DOHH2 (cell line): ENCODE data around the gene RPS6KA3.

Source experiments
- H3F3A ChIP-seq: fragments of 200-600 bp; sonication (generic), shearing (Covaris generic); 2 replicates; pipeline ENCODE4 v1.6.0; 2016; ENCODE audit warnings: antibody characterized with exemption, mild to moderate bottlenecking; ENCODE audit not compliant: control insufficient read depth, insufficient read depth
- H3K27ac ChIP-seq: fragments of 200-600 bp; sonication (generic); 2 replicates; pipeline ENCODE4 v1.5.1; 2014; ENCODE audit warnings: low read depth, mild to moderate bottlenecking, low read length, moderate library complexity
- H3K27me3 ChIP-seq: fragments of 200-600 bp; sonication (generic); 2 replicates; pipeline ENCODE4 v1.6.1; 2014; ENCODE audit warnings: mild to moderate bottlenecking, low read length, mixed read lengths; ENCODE audit not compliant: control insufficient read depth
- H3K36me3 ChIP-seq: fragments of 200-600 bp; sonication (generic); 2 replicates; pipeline ENCODE4 v1.6.1; 2014; ENCODE audit warnings: mild to moderate bottlenecking, low read length, moderate library complexity, mixed read lengths; ENCODE audit not compliant: control insufficient read depth
- H3K4me1 ChIP-seq: fragments of 200-600 bp; sonication (generic); 2 replicates; pipeline ENCODE4 v1.6.1; 2014; ENCODE audit warnings: mild to moderate bottlenecking, low read length, mixed read lengths; ENCODE audit not compliant: control insufficient read depth
- H3K4me2 ChIP-seq: fragments of 200-600 bp; sonication (generic); 2 replicates; pipeline ENCODE4 v1.6.0; 2014; ENCODE audit warnings: mild to moderate bottlenecking, low read length, moderate library complexity
- H3K4me3 ChIP-seq: fragments of 200-600 bp; sonication (generic); 2 replicates; pipeline ENCODE4 v1.5.1; 2014; ENCODE audit warnings: mild to moderate bottlenecking, low read length, mixed read lengths
- H3K79me2 ChIP-seq: fragments of 200-600 bp; sonication (generic); 2 replicates; pipeline ENCODE4 v1.6.1; 2014; ENCODE audit warnings: mild to moderate bottlenecking, low read length, mixed read lengths; ENCODE audit not compliant: control insufficient read depth
- H3K9me2 ChIP-seq: fragments of 200-600 bp; sonication (generic); replicated peaks from 2 replicates; pipeline ENCODE4 v1.6.1; 2014; ENCODE audit warnings: mild to moderate bottlenecking, low read length, mixed read lengths; ENCODE audit not compliant: control insufficient read depth
- H3K9me3 ChIP-seq: fragments of 200-600 bp; sonication (generic); 2 replicates; pipeline ENCODE4 v1.6.1; 2014; ENCODE audit warnings: antibody characterized with exemption, low read length, mixed read lengths; ENCODE audit not compliant: control insufficient read depth, insufficient read depth
- H4K20me1 ChIP-seq: fragments of 200-600 bp; sonication (generic); 2 replicates; pipeline ENCODE4 v1.6.0; 2014; ENCODE audit warnings: low read depth, mild to moderate bottlenecking, antibody characterized with exemption, low read length, moderate library complexity; ENCODE audit not compliant: control insufficient read depth, insufficient read depth
- CTCF ChIP-seq: fragments of 200-600 bp; sonication (generic); IDR thresholded peaks from one replicate; pipeline ENCODE4 v1.5.1; 2014; ENCODE audit warnings: antibody characterized with exemption, mild to moderate bottlenecking, low read depth, low read length; ENCODE audit not compliant: poor library complexity, severe bottlenecking
- EZH2phosphoT487 ChIP-seq: fragments of 200-600 bp; sonication (generic); IDR thresholded peaks from 2 replicates; pipeline ENCODE4 v1.6.1; 2017; ENCODE audit warnings: borderline replicate concordance, mild to moderate bottlenecking, antibody characterized with exemption, low read length, moderate library complexity, mixed read lengths

The RPS6KA3 gene

GRCh38 chrX:20112022-20112774 lies 154.5 kb downstream of the RPS6KA3 start:
- no peaks in the 10 kb centered on the region for H4K20me1 ChIP-seq

GRCh38 chrX:20111271-20111670 lies 155.4 kb downstream of the RPS6KA3 start:
- TF ChIP-seq EZH2phosphoT487 (no peak), CTCF (no peak)
- Histone ChIP-seq H3K79me2 (no peaks in the 10 kb centered on the region), H3K4me3 (no peak overlapping the region), H3K9me2 (no peaks in the 10 kb centered on the region), H3K9me3 (no peaks in the 10 kb centered on the region), H3F3A (no peaks in the 10 kb centered on the region), H3K4me2 (no peak overlapping the region), H3K36me3 (no peaks in the 10 kb centered on the region), H3K4me1 (no peaks in the 10 kb centered on the region), H4K20me1 (no peaks in the 10 kb centered on the region), H3K27me3 (no peaks in the 10 kb centered on the region), H3K27ac (no peak overlapping the region)

More at GRCh38 chrX:20112022-20112774, 154.5 kb downstream of the RPS6KA3 start:
- H3K27ac ChIP-seq, result no peak overlapping the region
- H3F3A ChIP-seq, result no peaks in the 10 kb centered on the region
- H3K4me3 ChIP-seq, result no peak overlapping the region
- no peaks in the 10 kb centered on the region for H3K36me3 ChIP-seq
- no peak overlapping the region for H3K4me2 ChIP-seq
- no peaks in the 10 kb centered on the region for H3K9me2 ChIP-seq
- TF ChIP-seq CTCF, result no peak
- TF ChIP-seq EZH2phosphoT487, result no peak
- no peaks in the 10 kb centered on the region for H3K9me3 ChIP-seq
- H3K27me3 ChIP-seq, result no peaks in the 10 kb centered on the region
- H3K4me1 ChIP-seq, result no peaks in the 10 kb centered on the region
- H3K79me2 ChIP-seq, result no peaks in the 10 kb centered on the region

- TF ChIP-seq EZH2phosphoT487, result no peak
- TF ChIP-seq CTCF, result no peak
- H3K27ac ChIP-seq, result no peak overlapping the region
These were observed 164.7 kb downstream of the RPS6KA3 start for GRCh38 chrX:20101934-20102581.

More at GRCh38 chrX:20101934-20102581, 164.7 kb downstream of the RPS6KA3 start:
- H3K9me3 ChIP-seq, result no peaks in the 10 kb centered on the region
- no peaks in the 10 kb centered on the region for H4K20me1 ChIP-seq
- no peaks in the 10 kb centered on the region for H3F3A ChIP-seq
- H3K4me2 ChIP-seq, result no peak overlapping the region
- no peaks in the 10 kb centered on the region for H3K9me2 ChIP-seq
- H3K4me1 ChIP-seq, result no peaks in the 10 kb centered on the region
- no peaks in the 10 kb centered on the region for H3K27me3 ChIP-seq
- H3K4me3 ChIP-seq, result no peak overlapping the region
- no peaks in the 10 kb centered on the region for H3K79me2 ChIP-seq
- no peaks in the 10 kb centered on the region for H3K36me3 ChIP-seq
